K562 (cell line): Measurements from ENCODE around the gene GCN1. TPM values are rescaled to one million over a fixed set of nuclear protein-coding genes. Genes with fewer than 3 reads are reported as not detected.

Experiments used
- CREB1 ChIP-seq, 2 experiments: sonication (generic) in 1 of 2; formaldehyde crosslinking in 1 of 2; IDR thresholded peaks; 2 replicates each; pipeline versions ENCODE4 v1.6.1 to v1.8.0; 2012 to 2022; ENCODE audit warnings: inconsistent platforms in 1 of 2, mild to moderate bottlenecking in 1 of 2, missing genetic modification reagents in 1 of 2, moderate library complexity in 1 of 2
- CXXC5 ChIP-seq: fragments of 250-450 bp; sonication (Bioruptor Pico); IDR thresholded peaks from 2 replicates; pipeline ENCODE4 v1.8.0; 2022; ENCODE audit warnings: inconsistent platforms, mild to moderate bottlenecking, moderate library complexity
- DIDO1 ChIP-seq: fragments of 450-650 bp; IDR thresholded peaks from 2 replicates; pipeline ENCODE4 v1.6.1; 2016; ENCODE audit warnings: low read depth, missing biosample characterization, missing genetic modification characterization
- FOXP1 ChIP-seq: sonication (generic); formaldehyde crosslinking; IDR thresholded peaks from 2 replicates; pipeline ENCODE4 v1.8.0; 2022; ENCODE audit warnings: mild to moderate bottlenecking, missing genetic modification reagents
- GABPA ChIP-seq: fragments of 200-800 bp; sonication (Bioruptor generic); conservative IDR thresholded peaks from 2 replicates; pipeline ENCODE4 v1.6.1; 2016; ENCODE audit warnings: low read depth, missing genetic modification characterization, missing compliant biosample characterization
- GATAD2B ChIP-seq: fragments of 450-650 bp; IDR thresholded peaks from 2 replicates; pipeline ENCODE4 v1.6.1; 2017; ENCODE audit warnings: mild to moderate bottlenecking, borderline replicate concordance
- HCFC1 ChIP-seq: IDR thresholded peaks from 2 replicates; pipeline ENCODE4 v1.6.1; 2012; ENCODE audit warnings: low read depth, low read length, improper control_type of control experiment
- HNRNPK ChIP-seq: fragments of 200-400 bp; formaldehyde crosslinking; IDR thresholded peaks from one replicate; pipeline ENCODE4 v1.6.1; 2018; ENCODE audit warnings: mild to moderate bottlenecking, low read depth, low read length; ENCODE audit not compliant: poor library complexity, severe bottlenecking
- ILF3 ChIP-seq: fragments of 450-650 bp; IDR thresholded peaks from 2 replicates; pipeline ENCODE4 v1.6.1; 2018; ENCODE audit warnings: antibody characterized with exemption, mild to moderate bottlenecking, moderate library complexity, borderline replicate concordance
- JUNB ChIP-seq: fragments of 450-650 bp; formaldehyde crosslinking; conservative IDR thresholded peaks from 2 replicates; pipeline ENCODE4 v1.4.0; 2020; ENCODE audit warnings: mild to moderate bottlenecking
- MCM2 ChIP-seq: fragments of 450-650 bp; IDR thresholded peaks from 2 replicates; pipeline ENCODE4 v1.6.1; 2017; ENCODE audit warnings: low read depth, mild to moderate bottlenecking
- NFRKB ChIP-seq: fragments of 450-650 bp; IDR thresholded peaks from 2 replicates; pipeline ENCODE4 v1.6.1; 2016; ENCODE audit warnings: low read depth
- NFYB ChIP-seq: IDR thresholded peaks from 2 replicates; pipeline ENCODE4 v1.6.1; 2011; ENCODE audit warnings: mild to moderate bottlenecking, moderate library complexity; ENCODE audit not compliant: insufficient read length; ENCODE audit errors: extremely low read depth
- RB1 ChIP-seq: fragments of 450-650 bp; IDR thresholded peaks from 2 replicates; pipeline ENCODE4 v1.6.1; 2017; ENCODE audit warnings: low read depth, mild to moderate bottlenecking
- RREB1 ChIP-seq: fragments of 250-450 bp; sonication (Bioruptor Pico); IDR thresholded peaks from 2 replicates; pipeline ENCODE4 v1.4.0; 2020
- TEAD1 ChIP-seq, 2 experiments: fragments of 450-650 bp in 1 of 2; sonication (generic) in 1 of 2; formaldehyde crosslinking; IDR thresholded peaks; 2 replicates each; pipeline versions ENCODE4 v1.4.0 to v1.8.0; 2020 to 2022; ENCODE audit warnings: mild to moderate bottlenecking in 2 of 2, missing genetic modification reagents in 1 of 2
- U2AF2 ChIP-seq: fragments of 200-400 bp; formaldehyde crosslinking; optimal IDR thresholded peaks from 2 replicates; pipeline ENCODE3; 2017; ENCODE audit warnings: low read depth, mild to moderate bottlenecking, low read length
- ZBTB34 ChIP-seq: fragments of 250-450 bp; sonication (Bioruptor Pico); IDR thresholded peaks from 2 replicates; pipeline ENCODE4 v1.8.0; 2021; ENCODE audit warnings: mild to moderate bottlenecking, moderate library complexity
- ZFPM2 ChIP-seq: fragments of 250-450 bp; sonication (Bioruptor Pico); IDR thresholded peaks from 2 replicates; pipeline ENCODE4 v1.5.1; 2022; ENCODE audit warnings: mild to moderate bottlenecking
- ZNF175 ChIP-seq: fragments of 200-800 bp; sonication (Bioruptor generic); IDR thresholded peaks from 2 replicates; pipeline ENCODE4 v1.6.1; 2016; ENCODE audit warnings: low read depth, mild to moderate bottlenecking, missing genetic modification characterization, missing compliant biosample characterization
- ZNF253 ChIP-seq: fragments of 250-450 bp; sonication (Bioruptor Pico); conservative IDR thresholded peaks from 2 replicates; pipeline ENCODE4 v1.6.1; 2021; ENCODE audit warnings: mild to moderate bottlenecking
- ZNF436 ChIP-seq: fragments of 250-450, 450-650 bp; sonication (Bioruptor Pico); formaldehyde crosslinking; IDR thresholded peaks from 2 replicates; pipeline ENCODE4 v1.7.0; 2020; ENCODE audit warnings: mild to moderate bottlenecking
- polyA plus RNA-seq, 8 experiments: library from polyadenylated mRNA; depleted of rRNA in 4 of 8; stranded (reverse) in 5 of 8; unstranded in 3 of 8; fragments of >200 nt; fragmentation: Nextera tagmentation in 2 of 8; fragmentation: Illumina TruSeq in 1 of 8; extraction: Ambion mirVana in 2 of 8; extraction: Trizol in 1 of 8; gene quantifications; 2 replicates each; pipeline versions ENCODE4 v1.2.1 to v1.2.3, GENCODE V29; 2011 to 2014; ENCODE audit warnings: inconsistent platforms in 1 of 8, missing spikeins in 1 of 8
- total RNA-seq, 7 experiments: library from RNA; depleted of rRNA in 6 of 7; stranded (reverse); fragments of >200 nt in 6 of 7; fragmentation: Illumina TruSeq in 2 of 7; extraction: Trizol in 2 of 7; gene quantifications; 2 replicates each; pipeline versions ENCODE4 v1.2.1 to v1.2.3, GENCODE V29; 2011 to 2021; ENCODE audit warnings: low replicate concordance in 1 of 7

Gene GCN1
- total and polyA plus RNA-seq, 9 of the 15 experiments (the other 6 are each of a cell fraction or from before 2014, with no cell fraction given), result 11.9 to 190 (median 51.7) TPM

GRCh38 chr12:120194534-120195395, at the start of gene GCN1 (continued):
- TF ChIP-seq NFRKB (peak; percentile 58), CXXC5 (peak; percentile 83), U2AF2 (no peak), GATAD2B (peak; percentile 92; the same call in 1 of the 2 replicates), HCFC1 (peak; percentile 80), MCM2 (no peak), CREB1 (IDR thresholded peaks at IDR 0.05) (no peak), CREB1 (CRISPR knock-in tag; IDR thresholded peaks at IDR 0.05) (no peak; the same call in 1 of the 2 replicates), ZNF175 (peak; percentile 41), RREB1 (CRISPR knock-in tag) (no peak), ZNF436 (no peak), ZNF253 (CRISPR knock-in tag) (no peak), ZBTB34 (CRISPR knock-in tag) (peak; percentile 49; the same call in 1 of the 2 replicates), NFYB (no peak), DIDO1 (tag) (no peak), ZFPM2 (CRISPR knock-in tag) (no peak), HNRNPK (peak; percentile 70), GABPA (tag) (peak; percentile 99), RB1 (peak; percentile 84; the same call in 1 of the 2 replicates), JUNB (CRISPR knock-in tag) (no peak), TEAD1 (CRISPR knock-in tag; IDR thresholded peaks at IDR 0.05) (no peak; a peak in 1 of 4 replicates), ILF3 (peak; percentile 84; the same call in 1 of the 2 replicates), FOXP1 (CRISPR knock-in tag) (peak; percentile 93)
